Measurements from ENCODE around the gene FAM219B. TPM values are rescaled to one million over a fixed set of nuclear protein-coding genes. Genes with fewer than 3 reads are reported as not detected.

Gene FAM219B
- total and polyA plus RNA-seq, 8 donors: 59.2 to 84.7 (median 61.8) TPM

DNA sequence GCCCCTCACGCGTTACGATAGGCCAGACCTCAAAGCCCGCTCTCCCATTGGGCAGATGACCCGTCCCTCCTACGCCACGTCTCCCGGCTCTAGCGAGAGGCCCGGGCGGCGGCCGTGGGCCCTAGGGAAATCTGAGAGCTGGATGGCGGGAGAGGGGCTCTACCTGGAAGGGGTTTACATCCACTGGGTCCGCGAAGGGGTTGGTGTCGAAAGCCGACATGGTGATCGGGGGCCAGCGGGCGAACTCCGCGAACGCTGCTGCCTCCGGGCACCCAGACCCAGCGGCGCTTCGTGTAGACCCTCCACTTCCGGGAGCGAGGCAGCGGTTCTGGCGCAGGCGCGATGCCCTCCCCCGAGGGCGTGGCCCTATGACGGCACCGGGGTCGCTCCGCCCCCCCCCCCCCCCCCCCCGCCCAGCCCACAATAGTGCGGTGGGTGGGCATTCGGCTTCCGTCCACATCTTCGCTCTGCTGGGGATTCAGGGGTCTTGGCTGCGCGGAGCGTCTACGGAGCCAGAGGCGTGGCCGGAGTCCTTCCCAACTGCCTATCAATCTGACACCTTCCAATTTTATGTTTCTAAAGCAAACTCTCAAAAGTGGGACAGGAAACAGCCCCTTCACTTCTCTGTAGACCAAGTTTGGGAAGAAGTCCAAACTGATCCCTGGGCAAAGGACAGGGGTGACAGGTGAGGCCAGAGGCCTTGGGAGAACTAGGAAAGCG, 33.5 kb downstream of the FAM219B start, which contains the start of gene SCAMP2:
Gene SCAMP2 (minus strand): TSS at position 330 of the 720 bp plus-strand sequence. CDS start 110 bp downstream, at position 220.
- Histone ChIP-seq H3K27ac (peak within 1 kb of the TSS; percentile 90 to 96), H3K4me1 (peaks cover 42 to 51% of the 10 kb centered on the region in 2 donors), H3K36me3 (no peaks in the 10 kb centered on the region), H3K27me3 (no peaks in the 10 kb centered on the region), H3K4me3 (peak within 1 kb of the TSS; percentile 52 to 78), H3K9me3 (no peaks in the 10 kb centered on the region)
- ATAC-seq (peak; percentile 94), DNase-seq (peak; percentile 94 to 96 (median 94))
- TF ChIP-seq, protein P1, sequence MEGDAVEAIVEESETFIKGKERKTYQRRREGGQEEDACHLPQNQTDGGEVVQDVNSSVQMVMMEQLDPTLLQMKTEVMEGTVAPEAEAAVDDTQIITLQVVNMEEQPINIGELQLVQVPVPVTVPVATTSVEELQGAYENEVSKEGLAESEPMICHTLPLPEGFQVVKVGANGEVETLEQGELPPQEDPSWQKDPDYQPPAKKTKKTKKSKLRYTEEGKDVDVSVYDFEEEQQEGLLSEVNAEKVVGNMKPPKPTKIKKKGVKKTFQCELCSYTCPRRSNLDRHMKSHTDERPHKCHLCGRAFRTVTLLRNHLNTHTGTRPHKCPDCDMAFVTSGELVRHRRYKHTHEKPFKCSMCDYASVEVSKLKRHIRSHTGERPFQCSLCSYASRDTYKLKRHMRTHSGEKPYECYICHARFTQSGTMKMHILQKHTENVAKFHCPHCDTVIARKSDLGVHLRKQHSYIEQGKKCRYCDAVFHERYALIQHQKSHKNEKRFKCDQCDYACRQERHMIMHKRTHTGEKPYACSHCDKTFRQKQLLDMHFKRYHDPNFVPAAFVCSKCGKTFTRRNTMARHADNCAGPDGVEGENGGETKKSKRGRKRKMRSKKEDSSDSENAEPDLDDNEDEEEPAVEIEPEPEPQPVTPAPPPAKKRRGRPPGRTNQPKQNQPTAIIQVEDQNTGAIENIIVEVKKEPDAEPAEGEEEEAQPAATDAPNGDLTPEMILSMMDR (IDR thresholded peaks at IDR 0.05): no peak
- intact Hi-C loops (cut with DNase I): no loop called here

DNA sequence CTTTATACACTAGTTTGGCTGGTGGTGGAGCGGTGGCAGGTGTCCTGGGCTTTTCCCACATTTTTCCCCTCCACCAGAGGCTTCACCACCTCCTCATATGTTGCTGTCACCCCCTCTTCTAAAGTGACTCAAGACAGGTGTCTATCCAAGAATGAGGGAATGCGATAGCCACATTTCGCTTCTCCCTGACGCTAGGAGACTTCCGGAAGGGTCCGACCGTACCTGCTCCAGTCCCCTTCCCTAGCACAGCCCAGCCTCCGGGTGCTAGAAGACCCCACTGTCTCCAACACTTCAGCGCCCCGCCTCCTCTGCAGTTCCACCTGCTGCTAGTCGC, 34.0 kb downstream of the FAM219B start:
- Histone ChIP-seq H3K4me1 (peaks cover 45 to 57% of the 10 kb centered on the region in 2 donors), H3K9me3 (no peaks in the 10 kb centered on the region), H3K4me3 (peak overlapping the region; percentile 52 to 78), H3K27me3 (no peaks in the 10 kb centered on the region), H3K36me3 (no peaks in the 10 kb centered on the region), H3K27ac (peak overlapping the region; percentile 90 to 96)
- TF ChIP-seq, protein P1 (IDR thresholded peaks at IDR 0.05): no peak
- DNase-seq (no peak), ATAC-seq (peak; percentile 0)
- intact Hi-C loops (cut with DNase I): no loop called here

DNA sequence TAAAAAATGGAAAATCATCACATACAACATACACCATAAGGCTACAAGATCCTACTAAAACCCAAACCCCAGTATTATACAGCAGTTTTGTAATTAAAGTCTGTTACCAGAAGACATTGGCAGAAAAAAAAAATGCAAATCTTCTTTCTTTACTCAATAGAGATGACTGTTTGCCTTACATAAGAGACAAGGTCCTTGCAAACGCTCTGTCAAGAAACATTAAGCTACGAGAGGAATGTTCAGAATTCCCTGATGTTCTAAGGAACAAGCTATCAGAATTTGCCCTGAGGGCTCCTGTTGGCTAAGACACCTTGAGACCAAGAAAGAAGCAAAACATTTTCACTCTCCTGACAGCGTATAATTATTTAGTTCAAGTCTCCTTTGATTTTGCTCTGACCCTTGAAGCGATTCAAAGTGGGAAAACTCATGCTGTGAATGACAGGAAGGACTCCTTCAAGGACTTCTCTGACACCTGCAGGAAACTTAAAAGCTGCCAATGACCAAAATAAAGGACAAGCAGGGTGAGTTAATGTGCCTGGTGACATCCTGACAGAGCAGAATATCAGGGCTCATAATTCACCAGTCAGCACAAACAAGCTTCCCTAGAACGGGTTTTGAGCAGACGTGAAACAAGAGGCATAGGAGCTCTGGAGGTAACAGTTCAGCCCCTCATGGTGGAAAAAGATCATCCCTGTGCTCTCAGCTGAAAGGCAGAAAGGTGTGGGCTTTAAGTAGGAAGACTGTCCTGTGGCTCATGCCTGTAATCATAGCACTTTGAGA, 36.0 kb downstream of the FAM219B start:
- peaks cover 51 to 77% of the 10 kb centered on the region in 2 donors for H3K4me1 ChIP-seq

DNA sequence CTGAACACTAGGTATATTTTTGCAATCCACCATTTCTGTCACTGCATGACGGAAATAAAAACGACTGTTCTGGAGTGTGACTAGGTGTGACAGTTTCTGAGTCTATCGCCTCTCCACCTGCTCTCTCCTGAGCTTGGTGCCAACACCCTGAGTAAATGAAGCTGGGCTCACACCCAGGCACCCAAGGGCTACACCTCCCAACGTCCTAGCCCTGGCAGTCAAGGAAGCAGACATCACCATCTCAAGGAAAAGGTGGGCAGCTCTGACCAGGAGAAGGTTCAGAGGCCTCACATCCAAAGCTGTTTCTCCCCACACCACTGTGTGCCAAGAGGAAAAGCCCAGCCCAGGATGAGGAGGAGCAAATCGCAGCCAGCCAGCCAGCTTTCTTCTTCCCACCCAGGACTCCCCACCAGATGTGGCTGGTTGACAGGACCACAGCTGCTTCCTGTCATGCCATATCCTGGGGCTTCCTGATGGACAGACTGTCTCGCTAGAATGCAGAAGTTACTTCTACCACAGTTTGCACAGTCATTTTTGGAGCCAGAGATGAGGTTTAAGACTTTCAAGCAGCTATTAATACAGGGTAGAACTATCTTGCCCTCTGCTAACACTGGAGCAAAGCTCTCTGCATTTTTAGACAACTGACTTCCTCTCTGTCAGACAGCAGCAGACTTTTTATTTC, 36.8 kb downstream of the FAM219B start:
- peaks cover 0 to 4% of the 10 kb centered on the region in 2 donors for H3K36me3 ChIP-seq
- peak overlapping the region; percentile 74 to 96 for H3K27ac ChIP-seq
- peaks cover 51 to 85% of the 10 kb centered on the region in 2 donors for H3K4me1 ChIP-seq
- H3K9me3 ChIP-seq: no peaks in the 10 kb centered on the region
- intact Hi-C loops (cut with DNase I): no loop called here
- H3K27me3 ChIP-seq: no peaks in the 10 kb centered on the region
- DNase-seq (peak; percentile 36 to 80 (median 70)), ATAC-seq (peak; percentile 28)
- TF ChIP-seq, protein P1 (IDR thresholded peaks at IDR 0.05): no peak
- peak overlapping the region in 1 of 2 donors; percentile 28 for H3K4me3 ChIP-seq

More for the DNA sequence above, 36.0 kb downstream of the FAM219B start:
- Histone ChIP-seq H3K9me3 (no peaks in the 10 kb centered on the region), H3K36me3 (peaks cover 0 to 4% of the 10 kb centered on the region in 2 donors), H3K27me3 (no peaks in the 10 kb centered on the region), H3K27ac (peak overlapping the region; percentile 74 to 96), H3K4me3 (peak overlapping the region in 1 of 2 donors; percentile 78)
- no peak for ATAC-seq
- TF ChIP-seq, protein P1 (IDR thresholded peaks at IDR 0.05): no peak
- intact Hi-C loops (cut with DNase I): no loop called here
- no peak for DNase-seq

Measured in left lung (tissue), 10 donors.